T-helper 22 cell (primary cell): Measurements from ENCODE around the gene GHRL.
"Not testable (repeated sequence)": the region's sequence is repeated elsewhere in the genome, so short reads cannot be mapped to it uniquely, and the experiment has no call there.

ENCODE experiments used
- DNase-seq: peaks from one replicate; pipeline ENCODE4 v3.0.0-alpha.2; 2020; ENCODE audit warnings: low read depth

The GHRL gene

DNA sequence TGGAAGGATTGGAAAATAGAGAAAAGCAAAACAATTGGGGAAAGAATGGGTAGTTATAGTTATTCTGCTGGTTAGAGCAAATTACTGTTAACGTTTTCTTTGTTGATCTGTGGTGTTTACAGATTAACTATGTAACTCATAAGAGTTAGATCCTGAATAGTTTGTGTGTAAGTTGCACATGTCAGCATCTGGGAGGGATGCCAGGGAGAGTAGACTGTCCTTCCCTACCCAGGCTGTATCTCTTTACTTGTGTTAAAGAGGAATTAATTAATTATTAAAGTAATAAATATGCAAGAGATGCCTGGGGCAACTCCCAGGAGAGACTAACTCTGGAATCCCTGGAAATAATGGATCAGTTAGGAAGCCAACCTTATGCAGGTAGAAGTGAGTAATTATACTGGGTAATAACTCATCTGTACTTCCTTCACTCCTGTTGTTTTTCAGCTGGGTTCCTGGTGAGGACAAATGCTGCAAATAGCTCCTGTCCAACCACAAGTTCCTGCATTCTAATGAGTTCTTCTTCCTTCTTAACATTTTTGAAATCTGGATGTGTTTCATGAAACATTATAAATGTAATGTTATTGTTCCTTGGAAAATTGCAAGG, 18.9 kb downstream of the GHRL start:
- no peak for DNase-seq

GRCh38 chr3:10272977-10273376, 19.8 kb downstream of the GHRL start:
- no peak for DNase-seq

- not testable (repeated sequence) for DNase-seq
Measured at GRCh38 chr3:10272476-10272875, 20.3 kb downstream of the GHRL start.

DNA sequence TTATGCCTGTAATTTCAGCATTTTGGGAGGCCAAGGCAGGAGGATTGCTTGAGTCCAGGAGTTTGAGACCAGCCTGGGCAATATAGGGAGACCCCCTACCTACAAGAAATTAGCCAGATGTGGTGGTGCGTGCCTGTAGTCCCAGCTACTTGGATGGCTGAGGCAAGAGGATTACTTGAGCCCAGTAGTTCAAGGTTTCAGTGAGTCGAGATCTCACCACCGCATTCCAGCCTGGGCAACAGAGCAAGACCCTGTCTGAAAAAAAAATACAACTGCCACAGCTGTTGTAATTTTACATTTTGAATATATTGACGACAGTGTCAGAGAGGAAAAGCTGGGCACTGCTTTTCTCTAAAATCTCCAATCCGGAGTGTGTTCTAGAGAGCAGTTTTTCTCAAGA, 23.3 kb downstream of the GHRL start:
- no peak for DNase-seq

- no peak for DNase-seq
Measured at GRCh38 chr3:10268930-10269329, 23.8 kb downstream of the GHRL start.

GRCh38 chr3:10268116-10268515, 24.6 kb downstream of the GHRL start:
- DNase-seq: no peak

DNA sequence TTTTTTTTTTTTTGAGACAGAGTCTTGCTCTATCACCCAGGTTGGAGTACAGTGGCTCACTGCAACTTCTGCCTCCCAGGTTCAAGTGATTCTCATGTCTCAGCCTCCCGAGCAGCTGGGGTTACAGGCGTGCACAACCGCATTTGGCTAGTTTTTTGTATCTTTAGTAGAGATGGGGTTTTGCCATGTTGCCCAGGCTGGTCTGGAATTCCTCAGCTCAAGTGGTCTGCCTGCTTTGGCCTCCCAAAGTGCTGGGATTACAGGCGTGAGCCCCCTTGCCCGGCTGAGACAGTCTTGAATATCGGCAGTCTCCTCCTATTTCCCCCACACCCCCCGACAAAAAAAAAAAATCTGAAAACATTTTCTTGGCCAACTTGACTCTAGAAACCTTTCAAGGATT, 25.8 kb downstream of the GHRL start:
- DNase-seq: not testable (repeated sequence)

DNA sequence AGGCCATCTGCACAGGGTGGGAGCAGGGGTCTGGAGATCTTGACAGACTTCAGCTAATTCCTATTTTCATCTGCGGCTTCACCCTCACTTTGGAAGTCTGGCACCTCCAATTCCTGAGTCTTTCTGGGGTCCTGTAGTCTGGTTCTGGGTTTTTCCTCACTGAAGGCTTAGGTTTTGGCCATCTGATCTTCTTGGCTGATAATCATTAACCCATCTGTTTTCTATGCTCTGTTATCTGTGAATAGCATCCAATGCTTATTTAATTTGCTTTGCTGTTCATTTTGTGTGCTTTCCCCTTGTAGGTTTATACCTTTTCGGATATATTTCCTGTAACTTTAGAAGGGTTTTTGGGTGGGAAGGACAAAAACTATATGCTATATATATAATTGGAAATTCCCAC, 26.9 kb downstream of the GHRL start:
- no peak for DNase-seq

GRCh38 chr3:10263646-10264363, 28.9 kb downstream of the GHRL start:
- peak; percentile 43 for DNase-seq

DNA sequence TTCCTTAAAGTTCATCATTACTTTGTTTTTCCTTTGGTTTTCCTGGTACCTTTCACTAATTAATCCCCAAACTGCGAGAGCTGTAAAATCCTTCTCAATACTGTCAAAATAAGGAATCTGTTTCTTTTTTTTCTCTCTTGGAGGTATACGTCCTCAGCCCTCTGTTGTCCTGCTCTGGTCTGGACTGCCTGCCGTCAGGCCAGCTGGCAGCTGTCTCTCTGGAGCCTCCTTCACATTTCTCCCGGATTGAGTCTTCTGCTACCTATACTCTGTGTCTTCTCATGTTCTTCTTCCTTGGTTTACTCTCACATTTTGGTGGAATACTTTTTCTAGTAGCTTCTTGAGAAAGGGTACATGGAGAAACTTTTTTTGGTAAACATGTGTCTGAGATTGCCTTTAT, 30.7 kb downstream of the GHRL start:
- no peak for DNase-seq

- no peak for DNase-seq
Measured at GRCh38 chr3:10260211-10260701, 32.5 kb downstream of the GHRL start.

DNA sequence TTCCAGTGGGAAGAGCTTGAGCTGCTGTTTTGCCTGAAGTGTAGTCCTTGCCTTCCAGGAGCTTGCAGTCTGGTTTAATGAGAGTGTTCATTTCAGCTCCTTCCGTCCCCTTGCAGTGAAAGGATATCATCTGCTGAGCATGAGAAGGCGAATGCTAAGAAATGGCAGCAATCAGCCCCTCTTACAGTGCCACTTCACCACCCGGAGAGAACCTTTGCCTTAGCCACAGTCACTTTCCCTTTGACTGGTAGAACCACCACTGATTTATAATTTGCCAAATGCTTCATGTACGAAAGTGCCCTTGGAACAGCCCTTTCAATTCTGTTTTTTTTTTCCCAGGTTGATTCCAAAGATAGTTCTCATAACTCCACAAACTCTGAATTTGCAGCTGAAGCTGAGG, 32.9 kb downstream of the GHRL start:
- no peak for DNase-seq

DNA sequence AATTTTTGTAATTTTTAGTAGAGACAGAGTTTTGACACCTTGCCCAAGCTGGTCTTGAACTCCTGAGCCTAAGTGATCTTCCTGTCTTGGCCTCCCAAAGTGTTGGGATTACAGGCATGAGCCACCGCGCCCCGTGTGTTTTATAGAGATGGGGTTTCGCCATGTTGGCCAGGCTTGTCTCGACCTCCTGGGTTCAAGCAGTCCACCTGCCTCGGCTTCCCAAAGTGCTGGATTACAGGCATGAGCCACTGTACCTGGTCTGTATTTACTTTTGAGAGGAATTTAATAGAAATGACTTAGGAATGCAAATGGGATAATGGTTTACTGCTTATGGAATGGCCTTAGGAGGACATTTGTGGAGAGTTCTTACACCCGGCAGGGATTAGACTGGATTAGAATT, 33.7 kb downstream of the GHRL start:
- no peak for DNase-seq

DNA sequence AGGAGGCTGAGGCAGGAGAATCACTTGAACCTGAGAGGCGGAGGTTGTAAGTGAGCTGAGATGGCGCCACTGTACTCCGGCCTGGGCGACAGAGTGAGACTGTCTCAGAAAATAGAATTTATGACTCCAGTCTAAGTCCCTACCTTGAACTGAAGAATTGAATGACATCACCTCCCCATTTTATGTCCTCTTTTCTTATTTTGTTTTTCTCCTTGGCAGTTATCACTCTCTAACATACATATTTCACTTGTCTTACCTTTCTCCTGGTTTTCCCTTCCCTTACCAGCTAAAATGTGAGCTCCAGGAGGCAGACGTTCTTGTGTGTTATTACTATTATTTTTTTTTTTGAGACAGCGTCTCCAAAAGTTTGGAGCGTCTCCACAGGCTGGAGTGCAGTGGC, 36.9 kb downstream of the GHRL start:
- no peak for DNase-seq

DNA sequence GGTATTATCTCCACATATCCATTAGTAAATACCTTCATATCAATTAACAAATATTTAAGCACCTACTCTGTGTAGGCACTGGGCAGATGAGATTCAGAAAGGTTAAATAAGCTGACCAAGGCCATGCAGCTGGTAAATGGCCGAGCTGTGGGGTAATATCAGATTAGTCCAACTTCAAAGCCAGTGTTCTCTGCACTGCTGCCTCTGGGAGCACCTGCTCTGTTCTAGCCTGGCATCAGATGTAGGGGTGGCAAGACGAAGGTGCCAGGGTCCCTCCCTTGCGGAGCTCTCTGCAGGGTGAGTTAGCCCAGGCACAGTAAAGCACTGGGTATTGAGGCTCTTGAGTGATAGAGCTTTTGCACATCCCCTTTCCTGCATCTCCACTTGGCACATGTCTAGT, 39.0 kb downstream of the GHRL start:
- no peak for DNase-seq

GRCh38 chr3:10251006-10251405, 41.7 kb downstream of the GHRL start:
- DNase-seq: no peak

- DNase-seq: no peak
Measured at GRCh38 chr3:10249833-10250232, 42.9 kb downstream of the GHRL start.

DNA sequence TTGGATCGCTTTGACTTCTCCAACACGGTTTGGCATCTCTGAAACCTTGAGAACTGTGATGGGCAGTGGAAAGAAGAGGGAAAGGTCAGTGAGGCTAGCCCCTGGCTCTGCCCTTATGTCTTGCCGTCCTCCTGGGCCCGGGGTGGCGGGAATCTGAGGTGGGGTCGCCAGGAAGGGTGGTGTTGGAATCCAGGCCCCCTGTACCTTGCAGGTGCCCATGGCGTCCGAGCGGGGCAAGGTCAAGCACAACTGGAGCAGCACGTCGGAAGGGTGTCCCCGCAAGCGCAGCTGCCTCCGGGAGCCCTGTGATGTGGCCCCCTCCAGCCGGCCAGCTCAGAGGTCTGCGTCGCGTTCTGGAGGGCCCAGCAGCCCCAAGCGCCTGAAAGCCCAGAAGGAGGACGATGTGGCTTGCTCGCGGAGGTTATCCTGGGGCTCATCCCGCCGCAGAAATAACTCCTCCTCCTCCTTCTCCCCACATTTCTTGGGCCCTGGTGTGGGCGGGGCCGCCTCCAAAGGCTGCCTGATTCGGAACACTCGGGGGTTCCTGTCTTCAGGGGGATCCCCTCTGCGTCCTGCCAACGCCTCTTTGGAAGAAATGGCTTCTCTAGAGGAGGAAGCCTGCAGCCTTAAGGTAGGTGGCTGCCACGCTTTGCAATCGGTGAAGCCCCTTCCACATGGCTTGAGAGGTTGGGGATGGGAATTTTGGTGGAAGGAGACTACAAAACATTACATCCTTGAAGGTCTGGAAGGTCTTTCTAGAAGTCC, 43.6 kb downstream of the GHRL start:
- DNase-seq: peak; percentile 57

DNA sequence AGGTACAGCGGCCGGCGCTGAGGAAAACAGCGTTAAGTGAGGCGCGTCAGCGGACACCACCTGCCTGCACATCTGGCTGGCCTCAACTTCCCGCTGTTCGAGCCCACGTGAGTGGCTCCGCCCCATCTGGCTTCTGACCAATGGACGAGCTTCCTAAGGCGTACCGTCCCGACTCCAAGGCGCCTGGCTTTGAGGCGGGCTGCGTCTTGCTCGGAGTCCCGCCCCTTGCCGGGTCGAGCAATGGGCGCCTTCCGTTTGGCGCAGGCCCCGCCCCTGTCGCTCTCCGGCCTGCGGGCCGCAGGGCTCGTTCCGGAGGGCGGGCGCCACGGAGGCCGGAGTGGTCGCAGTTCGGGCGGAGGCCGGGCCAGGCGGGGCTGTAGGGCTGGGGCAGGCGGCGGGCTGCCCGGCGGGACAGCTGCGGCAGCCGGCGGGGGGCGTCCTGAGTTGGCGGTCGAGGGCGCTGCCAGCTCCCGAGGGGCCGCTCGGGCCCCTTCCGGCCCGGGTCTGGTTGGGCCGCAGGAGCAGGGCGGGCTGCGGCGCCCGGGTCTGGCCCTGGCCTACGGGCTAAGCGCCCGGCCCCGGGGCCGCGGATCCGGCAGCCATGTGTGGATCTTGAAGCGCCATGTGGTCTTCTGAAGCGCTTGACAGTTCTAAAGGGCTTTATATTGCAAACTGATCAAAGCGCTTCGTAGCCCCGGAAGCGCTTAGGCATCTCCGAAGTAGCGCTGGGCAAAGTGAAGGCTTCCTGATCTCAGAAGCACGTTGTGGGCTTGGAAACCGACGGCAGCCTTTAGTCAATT, 44.4 kb downstream of the GHRL start, which contains the start of gene TATDN2:
TATDN2 (plus strand) TSS at position 276 of the 800 bp plus-strand sequence. CDS start 742 bp downstream, outside the sequence.
- peak; percentile 90 for DNase-seq

DNA sequence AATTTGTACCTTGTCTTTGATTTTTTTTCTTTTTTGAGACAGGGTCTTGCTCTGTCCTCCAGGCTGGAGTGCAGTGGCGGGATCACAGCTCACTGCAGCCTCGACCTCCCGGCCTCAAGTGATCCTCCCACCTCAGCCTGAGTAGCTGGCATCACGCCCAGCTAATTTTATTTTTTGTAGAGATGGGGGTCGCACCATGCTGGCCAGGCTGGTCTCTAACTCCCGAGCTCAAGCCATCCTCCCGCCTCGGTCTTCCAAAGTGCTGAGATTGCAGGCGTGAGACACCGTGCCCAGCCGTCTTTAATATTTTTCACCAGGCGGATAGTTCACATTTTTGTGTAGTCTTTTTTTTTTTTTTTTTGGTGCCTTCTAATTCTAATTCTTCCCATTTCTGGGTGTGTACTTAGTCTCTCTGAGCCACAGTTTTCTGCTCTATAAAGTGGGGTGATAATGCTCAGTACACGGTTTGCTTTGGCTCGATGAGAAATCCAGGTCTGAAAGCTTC, 45.0 kb downstream of the GHRL start:
- DNase-seq: no peak

GRCh38 chr3:10245081-10245712, 47.5 kb downstream of the GHRL start:
- DNase-seq: no peak
